NT2/D1 (cell line): ENCODE results near the gene IRF3.

ENCODE experiments used
- YY1 ChIP-seq: IDR thresholded peaks from 2 replicates; pipeline ENCODE4 v1.6.1; 2011; ENCODE audit not compliant: insufficient read length, insufficient read depth
- ZNF274 ChIP-seq: IDR thresholded peaks from 2 replicates; pipeline ENCODE4 v1.6.1; 2011; ENCODE audit warnings: mild to moderate bottlenecking, low read depth, low read length

DNA sequence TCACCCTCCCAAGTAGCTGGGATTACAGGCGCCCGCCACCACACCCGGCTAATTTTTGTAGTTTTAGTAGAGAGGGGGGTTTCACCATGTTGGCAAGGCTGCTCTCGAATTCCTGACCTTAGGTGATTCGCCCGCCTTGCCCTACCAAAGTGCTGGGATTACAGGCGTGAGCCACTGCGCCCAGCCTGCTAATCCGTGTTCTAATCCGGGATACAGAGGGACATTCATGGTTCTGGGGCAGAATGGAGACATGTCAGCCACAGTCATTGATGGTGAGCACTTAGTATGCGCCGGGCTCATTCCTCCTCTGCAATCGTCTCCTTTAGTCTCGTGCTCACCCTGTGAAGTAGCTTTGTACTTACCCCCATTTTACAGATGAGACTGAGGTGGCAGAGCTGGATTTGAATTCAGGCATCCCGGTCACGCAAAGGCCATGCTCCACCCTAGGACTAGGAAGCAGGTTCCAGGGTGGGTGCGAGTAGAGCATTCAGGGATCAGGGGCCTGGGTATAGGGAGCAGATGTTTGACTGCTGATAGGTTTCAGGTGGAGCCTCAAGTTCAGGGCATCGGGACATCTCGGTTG lies 34.0 kb downstream of the IRF3 start:
- TF ChIP-seq ZNF274 (no peak), YY1 (no peak)
